Measurements from ENCODE around the gene HDAC6. TPM values are rescaled to one million over a fixed set of nuclear protein-coding genes. Genes with fewer than 3 reads are reported as not detected.

The HDAC6 gene
- total and polyA plus RNA-seq, 10 of the 15 experiments (the other 5 are each of a cell fraction or from before 2014, with no cell fraction given): 8.3 to 47.0 (median 34.1) TPM

GRCh38 chrX:48829016-48829735 lies 27.3 kb downstream of the HDAC6 start:
- 58% methylated on average over 21 of the region's 24 CpGs for WGBS (ENCODE audit: insufficient coverage, insufficient replicate concordance, low lambda C conversion rate, missing lambda C conversion rate)

GRCh38 chrX:48831136-48831908 lies 29.5 kb downstream of the HDAC6 start:
- Histone ChIP-seq H3K36me3 (ENCODE audit: control insufficient read depth in 2 of 2, insufficient read depth in 2 of 2, low read length in 1 of 2) (no peaks in the 10 kb centered on the region), H3K4me3 (no peak overlapping the region), H3K27ac (ENCODE audit: control insufficient read depth, insufficient read depth) (no peak overlapping the region), H3K27me3 (replicated peaks in 1 of 2; ENCODE audit: control insufficient read depth in 2 of 2, insufficient read depth in 2 of 2, low read length in 1 of 2) (0 out of 4 replicates have a peak, but pooled peaks cover 0 to 2% of the 10 kb centered on the region in 2 experiments), H3K79me2 (ENCODE audit: control insufficient read depth, insufficient read depth, low read length) (no peaks in the 10 kb centered on the region), H3K4me1 (ENCODE audit: control insufficient read depth, insufficient read depth, low read length) (no peaks in the 10 kb centered on the region), H3K9ac (ENCODE audit: control insufficient read depth, insufficient read depth, low read length) (no peak overlapping the region), H3K4me2 (ENCODE audit: control insufficient read depth, insufficient read depth) (no peak overlapping the region), H3K9me3 (replicated peaks; ENCODE audit: control insufficient read depth, insufficient read depth, low read length) (no peaks in the 10 kb centered on the region; the same call in 2 of the 3 replicates), H4K20me1 (ENCODE audit: control insufficient read depth, insufficient read depth) (no peaks in the 10 kb centered on the region), H2AFZ (ENCODE audit: control insufficient read depth, low read depth, low read length) (no peak overlapping the region)
- WGBS (ENCODE audit: insufficient coverage, insufficient replicate concordance, low lambda C conversion rate, missing lambda C conversion rate): 48% methylated on average over 15 of the region's 58 CpGs
- CTCF ChIA-PET: no interaction called here
- ATAC-seq: no peak
- SMC1A ChIA-PET (ENCODE audit: uncharacterized antibody, unreplicated experiment): no interaction called here
- BruUV-seq (replicated peaks): no TSS peak
- in situ Hi-C loops (cut with MboI) (no loop called here), intact Hi-C loops (cut with micrococcal nuclease; ENCODE audit: unreplicated experiment) (no loop called here)
- RAD21 ChIA-PET (ENCODE audit: unreplicated experiment): no interaction called here
- POLR2A ChIA-PET: interaction anchor here (0.7 kb wide), 1 partner anchor 192 kb away, joined by 3 read pairs; no protein-coding TSS in a partner anchor
- no peak for DNase-seq (ENCODE audit: low read depth, low spot score)
- no peak for FAIRE-seq
- TF ChIP-seq TCF12 (IDR thresholded peaks at IDR 0.05; ENCODE audit: low read depth, low read length): no peak
- TF ChIP-seq TAF1 (IDR thresholded peaks at IDR 0.05; ENCODE audit: borderline replicate concordance, low read depth, low read length): no peak
- no peak for TF ChIP-seq ATF3 (IDR thresholded peaks at IDR 0.05; ENCODE audit: borderline replicate concordance, extremely low read depth, low read depth, low read length)
- no peak for TF ChIP-seq MEF2A (IDR thresholded peaks at IDR 0.05; ENCODE audit: insufficient read depth, low read depth, low read length)
- TF ChIP-seq EED (IDR thresholded peaks at IDR 0.05; ENCODE audit: low read depth): no peak
- no peak for TF ChIP-seq ESRRA (IDR thresholded peaks at IDR 0.05; ENCODE audit: low read length)
- TF ChIP-seq, protein P1, sequence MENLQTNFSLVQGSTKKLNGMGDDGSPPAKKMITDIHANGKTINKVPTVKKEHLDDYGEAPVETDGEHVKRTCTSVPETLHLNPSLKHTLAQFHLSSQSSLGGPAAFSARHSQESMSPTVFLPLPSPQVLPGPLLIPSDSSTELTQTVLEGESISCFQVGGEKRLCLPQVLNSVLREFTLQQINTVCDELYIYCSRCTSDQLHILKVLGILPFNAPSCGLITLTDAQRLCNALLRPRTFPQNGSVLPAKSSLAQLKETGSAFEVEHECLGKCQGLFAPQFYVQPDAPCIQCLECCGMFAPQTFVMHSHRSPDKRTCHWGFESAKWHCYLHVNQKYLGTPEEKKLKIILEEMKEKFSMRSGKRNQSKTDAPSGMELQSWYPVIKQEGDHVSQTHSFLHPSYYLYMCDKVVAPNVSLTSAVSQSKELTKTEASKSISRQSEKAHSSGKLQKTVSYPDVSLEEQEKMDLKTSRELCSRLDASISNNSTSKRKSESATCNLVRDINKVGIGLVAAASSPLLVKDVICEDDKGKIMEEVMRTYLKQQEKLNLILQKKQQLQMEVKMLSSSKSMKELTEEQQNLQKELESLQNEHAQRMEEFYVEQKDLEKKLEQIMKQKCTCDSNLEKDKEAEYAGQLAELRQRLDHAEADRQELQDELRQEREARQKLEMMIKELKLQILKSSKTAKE (IDR thresholded peaks at IDR 0.05; ENCODE audit: low read depth, poor library complexity, severe bottlenecking): no peak
- no peak for TF ChIP-seq CBX5 (IDR thresholded peaks at IDR 0.05; ENCODE audit: low read depth)
- TF ChIP-seq NFIC (IDR thresholded peaks at IDR 0.05; ENCODE audit: low read depth, low read length): no peak
- no peak for TF ChIP-seq POLR2AphosphoS5 (IDR thresholded peaks at IDR 0.05; ENCODE audit: low read length)
- no peak for TF ChIP-seq STAT1 (conservative IDR thresholded peaks at IDR 0.05)
- no peak for TF ChIP-seq NFYB (IDR thresholded peaks at IDR 0.05; ENCODE audit: insufficient read depth, low read depth, low read length)

More at GRCh38 chrX:48829016-48829735, 27.3 kb downstream of the HDAC6 start:
- DNase-seq (ENCODE audit: low read depth, low spot score) (no peak), ATAC-seq (no peak), FAIRE-seq (no peak)
- POLR2A ChIA-PET: no interaction called here
- Histone ChIP-seq H3K9me3 (replicated peaks; ENCODE audit: control insufficient read depth, insufficient read depth, low read length) (no peaks in the 10 kb centered on the region; the same call in 2 of the 3 replicates), H3K4me3 (no peak overlapping the region), H3K4me1 (ENCODE audit: control insufficient read depth, insufficient read depth, low read length) (no peaks in the 10 kb centered on the region), H3K27me3 (replicated peaks in 1 of 2; ENCODE audit: control insufficient read depth in 2 of 2, insufficient read depth in 2 of 2, low read length in 1 of 2) (0 out of 4 replicates have a peak, but pooled peaks cover 0 to 2% of the 10 kb centered on the region in 2 experiments), H3K9ac (ENCODE audit: control insufficient read depth, insufficient read depth, low read length) (no peak overlapping the region), H3K36me3 (ENCODE audit: control insufficient read depth in 2 of 2, insufficient read depth in 2 of 2, low read length in 1 of 2) (no peaks in the 10 kb centered on the region), H3K79me2 (ENCODE audit: control insufficient read depth, insufficient read depth, low read length) (no peaks in the 10 kb centered on the region), H4K20me1 (ENCODE audit: control insufficient read depth, insufficient read depth) (no peaks in the 10 kb centered on the region), H3K27ac (ENCODE audit: control insufficient read depth, insufficient read depth) (no peak overlapping the region), H2AFZ (ENCODE audit: control insufficient read depth, low read depth, low read length) (no peak overlapping the region), H3K4me2 (ENCODE audit: control insufficient read depth, insufficient read depth) (no peak overlapping the region)
- CTCF ChIA-PET: no interaction called here
- RAD21 ChIA-PET (ENCODE audit: unreplicated experiment): no interaction called here
- intact Hi-C loops (cut with micrococcal nuclease; ENCODE audit: unreplicated experiment): no loop called here
- TF ChIP-seq RUNX3 (IDR thresholded peaks at IDR 0.05; ENCODE audit: low read length): no peak
- in situ Hi-C loops (cut with MboI): loop anchor here (5.0 to 10.0 kb wide), 2 partner anchors 37 to 54 kb away; no protein-coding TSS in a partner anchor
- no TSS peak for BruUV-seq (replicated peaks)
- SMC1A ChIA-PET (ENCODE audit: uncharacterized antibody, unreplicated experiment): no interaction called here
